NCI-H1092 treated with DMSO at 0.1 percent for 48 hours (cell line): ENCODE data around the gene PPP2R1A.

ENCODE experiments used
- DNase-seq: peaks from one replicate; lab custom pipeline; 2025; lab: John Stamatoyannopoulos, UW

The PPP2R1A gene

GRCh38 chr19:52189735-52190486 lies at the start of gene PPP2R1A:
PPP2R1A (plus strand) TSS chr19:52190052; CDS start chr19:52190097, 45 bp downstream.
- peak; percentile 99 for DNase-seq

- no peak for DNase-seq
Measured at GRCh38 chr19:52141203-52141602, 48.6 kb upstream of the PPP2R1A start.

- no peak for DNase-seq
Measured at GRCh38 chr19:52142001-52142595, 47.8 kb upstream of the PPP2R1A start.

- DNase-seq, result no peak
Measured at GRCh38 chr19:52148256-52148655, 41.6 kb upstream of the PPP2R1A start.

- no peak for DNase-seq
Measured at GRCh38 chr19:52155596-52156359, 34.1 kb upstream of the PPP2R1A start.

GRCh38 chr19:52170304-52170703 lies 19.5 kb upstream of the PPP2R1A start:
- DNase-seq, result no peak

- peak; percentile 21 for DNase-seq
Measured at GRCh38 chr19:52170863-52171320, 19.0 kb upstream of the PPP2R1A start.

- DNase-seq, result peak; percentile 77
Measured at GRCh38 chr19:52171321-52172169, 18.3 kb upstream of the PPP2R1A start, which contains the start of gene ZNF836. ZNF836 (minus strand) TSS chr19:52171621; CDS start chr19:52168072, 3,549 bp downstream.

GRCh38 chr19:52172347-52172746 lies 17.5 kb upstream of the PPP2R1A start:
- DNase-seq, result no peak

GRCh38 chr19:52176574-52176973 lies 13.3 kb upstream of the PPP2R1A start:
- no peak for DNase-seq

GRCh38 chr19:52187407-52187806 lies 2.4 kb upstream of the PPP2R1A start:
- no peak for DNase-seq

GRCh38 chr19:52188822-52189734 lies 774 bp upstream of the PPP2R1A start:
- DNase-seq, result peak; percentile 46

GRCh38 chr19:52190487-52191293 lies 838 bp downstream of the PPP2R1A start:
- peak; percentile 27 for DNase-seq

GRCh38 chr19:52191389-52191788 lies 1.5 kb downstream of the PPP2R1A start:
- no peak for DNase-seq

GRCh38 chr19:52191951-52192350 lies 2.1 kb downstream of the PPP2R1A start:
- no peak for DNase-seq

- DNase-seq, result no peak
Measured at GRCh38 chr19:52196256-52196967, 6.6 kb downstream of the PPP2R1A start.

GRCh38 chr19:52197964-52198363 lies 8.1 kb downstream of the PPP2R1A start:
- no peak for DNase-seq

GRCh38 chr19:52198678-52199077 lies 8.8 kb downstream of the PPP2R1A start:
- no peak for DNase-seq

- no peak for DNase-seq
Measured at GRCh38 chr19:52200044-52200443, 10.2 kb downstream of the PPP2R1A start.
